ENCODE measurements around the gene RAMP2. TPM values are rescaled to one million over a fixed set of nuclear protein-coding genes. Genes with fewer than 3 reads are reported as not detected.
"Not testable (repeated sequence)": the region's sequence is repeated elsewhere in the genome, so short reads cannot be mapped to it uniquely, and the experiment has no call there.

The RAMP2 gene
- polyA plus RNA-seq, 4 donors, result 1.1 to 48.2 (median 16.4) TPM

GRCh38 chr17:42754782-42755181 is 6.2 kb upstream of the RAMP2 start:
- DNase-seq (no peak), FAIRE-seq (no peak)
- WGBS, 3 donors, result 58 to 73% (median 69%) methylated on average over 3 of the region's 3 CpGs
- Histone ChIP-seq H3K27ac (ENCODE audit: low read depth in 1 of 3, low read length in 2 of 3) (no peak overlapping the region), H3K4me3 (ENCODE audit: low read depth in 1 of 3, low read length in 3 of 3) (no peak overlapping the region), H3K27me3 (ENCODE audit: control insufficient read depth in 3 of 3, insufficient read depth in 3 of 3, low read length in 3 of 3) (no peaks in the 10 kb centered on the region), H3K4me1 (ENCODE audit: control insufficient read depth in 3 of 3, insufficient read depth in 2 of 3, low read depth in 1 of 3, low read length in 2 of 3) (peaks cover 0 to under 1% (median 0%) of the 10 kb centered on the region in 3 donors), H3K9me3 (ENCODE audit: control insufficient read depth in 2 of 2, insufficient read depth in 1 of 2, low read depth in 1 of 2, low read length in 1 of 2) (no peaks in the 10 kb centered on the region), H3K36me3 (ENCODE audit: control insufficient read depth in 3 of 3, insufficient read depth in 2 of 3, low read depth in 1 of 3, low read length in 3 of 3) (no peaks in the 10 kb centered on the region)

GRCh38 chr17:42759982-42760651 is 910 bp upstream of the RAMP2 start:
- WGBS, 3 donors, result 29 to 43% (median 38%) methylated on average over 11 of the region's 11 CpGs
- Histone ChIP-seq H3K27ac (ENCODE audit: low read depth in 1 of 3, low read length in 2 of 3) (no peak overlapping the region), H3K4me3 (ENCODE audit: low read depth in 1 of 3, low read length in 3 of 3) (peak overlapping the region in 2 of 3 donors; percentile 50 to 57), H3K9me3 (ENCODE audit: control insufficient read depth in 2 of 2, insufficient read depth in 1 of 2, low read depth in 1 of 2, low read length in 1 of 2) (no peaks in the 10 kb centered on the region), H3K36me3 (ENCODE audit: control insufficient read depth in 3 of 3, insufficient read depth in 2 of 3, low read depth in 1 of 3, low read length in 3 of 3) (no peaks in the 10 kb centered on the region), H3K4me1 (ENCODE audit: control insufficient read depth in 3 of 3, insufficient read depth in 2 of 3, low read depth in 1 of 3, low read length in 2 of 3) (peaks cover 0 to 22% (median 0%) of the 10 kb centered on the region in 3 donors), H3K27me3 (ENCODE audit: control insufficient read depth in 3 of 3, insufficient read depth in 3 of 3, low read length in 3 of 3) (peaks cover 0 to 12% (median 3%) of the 10 kb centered on the region in 3 donors)
- no peak for FAIRE-seq
- DNase-seq, result no peak

- H3K27me3 ChIP-seq (ENCODE audit: control insufficient read depth in 3 of 3, insufficient read depth in 3 of 3, low read length in 3 of 3), result peaks cover 0 to 12% (median 3%) of the 10 kb centered on the region in 3 donors
- H3K9me3 ChIP-seq (ENCODE audit: control insufficient read depth in 2 of 2, insufficient read depth in 1 of 2, low read depth in 1 of 2, low read length in 1 of 2), result no peaks in the 10 kb centered on the region
- FAIRE-seq (no peak), DNase-seq (no peak)
- peak overlapping the region in 2 of 3 donors; percentile 48 to 50 for H3K4me3 ChIP-seq (ENCODE audit: low read depth in 1 of 3, low read length in 3 of 3)
- WGBS, 3 donors, result 31 to 62% (median 48%) methylated on average over 9 to 12 of the region's 12 CpGs
- no peaks in the 10 kb centered on the region for H3K36me3 ChIP-seq (ENCODE audit: control insufficient read depth in 3 of 3, insufficient read depth in 2 of 3, low read depth in 1 of 3, low read length in 3 of 3)
- H3K27ac ChIP-seq (ENCODE audit: low read depth in 1 of 3, low read length in 2 of 3), result peak overlapping the region in 2 of 3 donors; percentile 1 to 24
- H3K4me1 ChIP-seq (ENCODE audit: control insufficient read depth in 3 of 3, insufficient read depth in 2 of 3, low read depth in 1 of 3, low read length in 2 of 3), result peaks cover 0 to 22% (median 0%) of the 10 kb centered on the region in 3 donors
These were observed 611 bp downstream of the RAMP2 start for GRCh38 chr17:42761638-42762037.

GRCh38 chr17:42766124-42766523 is 5.1 kb downstream of the RAMP2 start:
- H3K36me3 ChIP-seq (ENCODE audit: control insufficient read depth in 3 of 3, insufficient read depth in 2 of 3, low read depth in 1 of 3, low read length in 3 of 3), result no peaks in the 10 kb centered on the region
- H3K27ac ChIP-seq (ENCODE audit: low read depth in 1 of 3, low read length in 2 of 3), result no peak overlapping the region
- H3K27me3 ChIP-seq (ENCODE audit: control insufficient read depth in 3 of 3, insufficient read depth in 3 of 3, low read length in 3 of 3), result peaks cover 0 to 8% (median 3%) of the 10 kb centered on the region in 3 donors
- FAIRE-seq (no peak), DNase-seq (no peak)
- no peak overlapping the region for H3K4me3 ChIP-seq (ENCODE audit: low read depth in 1 of 3, low read length in 3 of 3)
- WGBS, 3 donors, result 75 to 83% (median 78%) methylated on average over 5 to 6 of the region's 6 CpGs
- H3K9me3 ChIP-seq (ENCODE audit: control insufficient read depth in 2 of 2, insufficient read depth in 1 of 2, low read depth in 1 of 2, low read length in 1 of 2), result no peaks in the 10 kb centered on the region
- peaks cover 0 to 11% (median 0%) of the 10 kb centered on the region in 3 donors for H3K4me1 ChIP-seq (ENCODE audit: control insufficient read depth in 3 of 3, insufficient read depth in 2 of 3, low read depth in 1 of 3, low read length in 2 of 3)

- H3K27me3 ChIP-seq (ENCODE audit: control insufficient read depth in 3 of 3, insufficient read depth in 3 of 3, low read length in 3 of 3), result peaks cover 0 to under 1% (median 0%) of the 10 kb centered on the region in 3 donors
- H3K4me3 ChIP-seq (ENCODE audit: low read depth in 1 of 3, low read length in 3 of 3), result no peak overlapping the region
- no peak overlapping the region for H3K27ac ChIP-seq (ENCODE audit: low read depth in 1 of 3, low read length in 2 of 3)
- H3K9me3 ChIP-seq (ENCODE audit: control insufficient read depth in 2 of 2, insufficient read depth in 1 of 2, low read depth in 1 of 2, low read length in 1 of 2), result no peaks in the 10 kb centered on the region
- DNase-seq, result no peak
- no peak for FAIRE-seq
- H3K36me3 ChIP-seq (ENCODE audit: control insufficient read depth in 3 of 3, insufficient read depth in 2 of 3, low read depth in 1 of 3, low read length in 3 of 3), result no peaks in the 10 kb centered on the region
- peaks cover 0 to 4% (median 0%) of the 10 kb centered on the region in 3 donors for H3K4me1 ChIP-seq (ENCODE audit: control insufficient read depth in 3 of 3, insufficient read depth in 2 of 3, low read depth in 1 of 3, low read length in 2 of 3)
These were observed 6.5 kb downstream of the RAMP2 start for GRCh38 chr17:42767512-42767911.

GRCh38 chr17:42768006-42768405 is 7.0 kb downstream of the RAMP2 start:
- not testable (repeated sequence) for H3K9me3 ChIP-seq (ENCODE audit: control insufficient read depth in 2 of 2, insufficient read depth in 1 of 2, low read depth in 1 of 2, low read length in 1 of 2); DNase-seq; H3K4me1 ChIP-seq (ENCODE audit: control insufficient read depth in 3 of 3, insufficient read depth in 2 of 3, low read depth in 1 of 3, low read length in 2 of 3); H3K27ac ChIP-seq (ENCODE audit: low read depth in 1 of 3, low read length in 2 of 3); H3K36me3 ChIP-seq (ENCODE audit: control insufficient read depth in 3 of 3, insufficient read depth in 2 of 3, low read depth in 1 of 3, low read length in 3 of 3); H3K27me3 ChIP-seq (ENCODE audit: control insufficient read depth in 3 of 3, insufficient read depth in 3 of 3, low read length in 3 of 3); FAIRE-seq; H3K4me3 ChIP-seq (ENCODE audit: low read depth in 1 of 3, low read length in 3 of 3)
- 59 to 70% (median 64%) methylated on average over 9 of the region's 9 CpGs for WGBS, 3 donors

GRCh38 chr17:42769964-42770363 is 8.9 kb downstream of the RAMP2 start:
- not testable (repeated sequence) for FAIRE-seq

GRCh38 chr17:42772945-42773289 is 11.9 kb downstream of the RAMP2 start:
- FAIRE-seq (no peak), DNase-seq (no peak)
- Histone ChIP-seq H3K36me3 (ENCODE audit: control insufficient read depth in 3 of 3, insufficient read depth in 2 of 3, low read depth in 1 of 3, low read length in 3 of 3) (peaks cover 7 to 29% (median 7%) of the 10 kb centered on the region in 3 donors), H3K9me3 (ENCODE audit: control insufficient read depth in 2 of 2, insufficient read depth in 1 of 2, low read depth in 1 of 2, low read length in 1 of 2) (no peaks in the 10 kb centered on the region), H3K27me3 (ENCODE audit: control insufficient read depth in 3 of 3, insufficient read depth in 3 of 3, low read length in 3 of 3) (no peaks in the 10 kb centered on the region), H3K4me1 (ENCODE audit: control insufficient read depth in 3 of 3, insufficient read depth in 2 of 3, low read depth in 1 of 3, low read length in 2 of 3) (peaks cover 3 to 7% (median 5%) of the 10 kb centered on the region in 3 donors), H3K27ac (ENCODE audit: low read depth in 1 of 3, low read length in 2 of 3) (peak overlapping the region in 2 of 3 donors; percentile 75 to 91), H3K4me3 (ENCODE audit: low read depth in 1 of 3, low read length in 3 of 3) (peak overlapping the region; percentile 78 to 83 (median 80))
- 0 to 2% (median 0%) methylated on average over 3 of the region's 3 CpGs for WGBS, 3 donors

More at GRCh38 chr17:42769964-42770363, 8.9 kb downstream of the RAMP2 start:
- H3K27ac ChIP-seq (ENCODE audit: low read depth in 1 of 3, low read length in 2 of 3); H3K36me3 ChIP-seq (ENCODE audit: control insufficient read depth in 3 of 3, insufficient read depth in 2 of 3, low read depth in 1 of 3, low read length in 3 of 3); H3K9me3 ChIP-seq (ENCODE audit: control insufficient read depth in 2 of 2, insufficient read depth in 1 of 2, low read depth in 1 of 2, low read length in 1 of 2); H3K27me3 ChIP-seq (ENCODE audit: control insufficient read depth in 3 of 3, insufficient read depth in 3 of 3, low read length in 3 of 3); DNase-seq; H3K4me3 ChIP-seq (ENCODE audit: low read depth in 1 of 3, low read length in 3 of 3); H3K4me1 ChIP-seq (ENCODE audit: control insufficient read depth in 3 of 3, insufficient read depth in 2 of 3, low read depth in 1 of 3, low read length in 2 of 3): not testable (repeated sequence)
- WGBS, 3 donors, result 70 to 73% (median 70%) methylated on average over 10 of the region's 10 CpGs

Measured in small intestine (tissue), 7 donors.